IMR-90 (cell line): ENCODE results near the gene ANXA3. TPM values are rescaled to one million over a fixed set of nuclear protein-coding genes. Genes with fewer than 3 reads are reported as not detected.

Experiments
- ATAC-seq: fragments of 200-7000 bp; cut with Tn5 transposase; 2 replicates; pipeline ENCODE4 v1.9.1; 2020; ENCODE audit warnings: low read depth, mild to moderate bottlenecking, moderate library complexity
- BruUV-seq: library from RNA; stranded (reverse); fragments of 400-500 nt; replicated peaks from 2 replicates; lab custom pipeline; 2021; lab: Mats Ljungman, UMichigan
- CTCF ChIA-PET: fragments of 300-600 bp; formaldehyde crosslinking; extraction: SDS; loops from one replicate; lab custom pipeline; 2021; ENCODE audit warnings: antibody characterized with exemption; lab: Yijun Ruan, JAX
- POLR2A ChIA-PET: fragments of 300-600 bp; sonication (Branson Sonifier 250); formaldehyde crosslinking; loops from one replicate; lab custom pipeline; 2022; ENCODE audit warnings: antibody characterized with exemption; ENCODE audit not compliant: unreplicated experiment; lab: Charles Lee
- DNase-seq: peaks from one replicate; pipeline ENCODE4 v3.0.0; 2013
- H2AFZ ChIP-seq: replicated peaks from 2 replicates; pipeline ENCODE3; 2013; ENCODE audit warnings: low read length, mild to moderate bottlenecking; ENCODE audit not compliant: poor library complexity
- H2AK5ac ChIP-seq: 2 replicates; pipeline ENCODE4 v1.6.1; 2013; ENCODE audit warnings: low read depth, low read length, inconsistent platforms
- H2AK9ac ChIP-seq: replicated peaks from 2 replicates; pipeline ENCODE3; 2013; ENCODE audit warnings: mild to moderate bottlenecking, low read depth, low read length, moderate library complexity; ENCODE audit not compliant: poor library complexity
- H2BK120ac ChIP-seq: 2 replicates; pipeline ENCODE4 v1.6.1; 2013; ENCODE audit warnings: low read depth, low read length, inconsistent platforms
- H2BK15ac ChIP-seq: 3 replicates; pipeline ENCODE4 v1.6.1; 2013; ENCODE audit warnings: low read depth, low read length, inconsistent platforms
- H2BK20ac ChIP-seq: 2 replicates; pipeline ENCODE4 v1.6.1; 2013; ENCODE audit warnings: low read depth, mild to moderate bottlenecking, inconsistent platforms, low read length, moderate library complexity
- H2BK5ac ChIP-seq: 2 replicates; pipeline ENCODE4 v1.6.1; 2013; ENCODE audit warnings: mild to moderate bottlenecking, low read depth, low read length, inconsistent platforms; ENCODE audit not compliant: poor library complexity, severe bottlenecking
- H3K14ac ChIP-seq: replicated peaks from 2 replicates; pipeline ENCODE4 v1.6.1; 2013; ENCODE audit warnings: low read depth, low read length, inconsistent platforms
- H3K18ac ChIP-seq: 2 replicates; pipeline ENCODE4 v1.6.1; 2013; ENCODE audit warnings: low read depth, low read length, control low read depth
- H3K23ac ChIP-seq: 2 replicates; pipeline ENCODE4 v1.6.1; 2013; ENCODE audit warnings: low read depth, low read length, inconsistent platforms
- H3K27ac ChIP-seq: 2 replicates; pipeline ENCODE4 v1.5.1; 2013; ENCODE audit warnings: mild to moderate bottlenecking, control low read depth, low read length; ENCODE audit not compliant: insufficient read depth
- H3K27me3 ChIP-seq: 2 replicates; pipeline ENCODE4 v1.6.1; 2013; ENCODE audit warnings: low read length; ENCODE audit not compliant: control insufficient read depth, insufficient read depth
- H3K36me3 ChIP-seq: 2 replicates; pipeline ENCODE4 v1.6.1; 2013; ENCODE audit warnings: low read length, mixed read lengths; ENCODE audit not compliant: control insufficient read depth, insufficient read depth
- H3K4ac ChIP-seq: 2 replicates; pipeline ENCODE4 v1.6.1; 2013; ENCODE audit warnings: low read depth, low read length, inconsistent platforms
- H3K4me1 ChIP-seq: 2 replicates; pipeline ENCODE4 v1.6.1; 2013; ENCODE audit warnings: low read length, mixed read lengths; ENCODE audit not compliant: control insufficient read depth, insufficient read depth
- H3K4me2 ChIP-seq: 2 replicates; pipeline ENCODE4 v1.6.1; 2013; ENCODE audit warnings: low read depth, mild to moderate bottlenecking, control low read depth, low read length, moderate library complexity
- H3K4me3 ChIP-seq: 2 replicates; pipeline ENCODE4 v1.5.1; 2013; ENCODE audit warnings: low read depth, mild to moderate bottlenecking, control low read depth, low read length, moderate library complexity; ENCODE audit not compliant: insufficient read depth
- H3K56ac ChIP-seq: 2 replicates; pipeline ENCODE4 v1.6.1; 2013; ENCODE audit warnings: low read length, inconsistent platforms; ENCODE audit not compliant: insufficient read depth; ENCODE audit errors: extremely low read depth
- H3K79me1 ChIP-seq, 2 experiments: 2 replicates each; pipeline ENCODE4 v1.6.1; 2013; ENCODE audit warnings: low read length in 2 of 2, inconsistent platforms in 1 of 2, low read depth in 1 of 2
- H3K9ac ChIP-seq: 2 replicates; pipeline ENCODE4 v1.6.1; 2013; ENCODE audit warnings: low read depth, low read length, control low read depth
- H3K9me1 ChIP-seq: 2 replicates; pipeline ENCODE4 v1.6.1; 2013; ENCODE audit warnings: low read length, inconsistent platforms; ENCODE audit not compliant: insufficient read depth
- H3K9me3 ChIP-seq: 2 replicates; pipeline ENCODE4 v1.6.1; 2013; ENCODE audit warnings: low read length; ENCODE audit not compliant: control insufficient read depth, insufficient read depth
- H4K20me1 ChIP-seq: 2 replicates; pipeline ENCODE4 v1.6.1; 2013; ENCODE audit warnings: low read length, inconsistent platforms; ENCODE audit not compliant: insufficient read depth
- H4K5ac ChIP-seq: 2 replicates; pipeline ENCODE4 v1.6.1; 2013; ENCODE audit warnings: mild to moderate bottlenecking, low read depth, low read length, control low read depth
- H4K8ac ChIP-seq, 2 experiments: 2 replicates each; pipeline ENCODE4 v1.6.1; 2013; ENCODE audit warnings: low read depth in 2 of 2, low read length in 2 of 2, control low read depth in 1 of 2, inconsistent platforms in 1 of 2
- H4K91ac ChIP-seq: 2 replicates; pipeline ENCODE4 v1.6.1; 2013; ENCODE audit warnings: low read depth, low read length, inconsistent platforms; ENCODE audit not compliant: insufficient read depth
- BHLHE40 ChIP-seq: fragments of 150-350 bp; IDR thresholded peaks from 2 replicates; pipeline ENCODE4 v1.6.1; 2016; ENCODE audit warnings: mild to moderate bottlenecking, low read depth, low read length
- FOS ChIP-seq: fragments of 150-350 bp; IDR thresholded peaks from 2 replicates; pipeline ENCODE4 v1.6.1; 2016; ENCODE audit warnings: low read depth, low read length
- MAFK ChIP-seq: IDR thresholded peaks from 2 replicates; pipeline ENCODE4 v1.6.1; 2012; ENCODE audit warnings: low read depth, low read length, improper control_type of control experiment
- NFE2L2 ChIP-seq: fragments of 150-350 bp; IDR thresholded peaks from 2 replicates; pipeline ENCODE4 v1.6.1; 2016; ENCODE audit warnings: low read depth, mild to moderate bottlenecking, low read length
- RAD21 ChIP-seq: IDR thresholded peaks from 2 replicates; pipeline ENCODE4 v1.6.1; 2012; ENCODE audit warnings: low read length, improper control_type of control experiment
- RFX5 ChIP-seq: IDR thresholded peaks from 2 replicates; pipeline ENCODE4 v1.8.0; 2012; ENCODE audit warnings: low read depth, mild to moderate bottlenecking, low read length, moderate library complexity
- WGBS, 2 experiments: methylation state at CpG; one replicate each; pipeline versions ENCODE4 v1.1.5 to v1.1.7; 2013; ENCODE audit warnings: missing lambda C conversion rate in 2 of 2; ENCODE audit not compliant: insufficient read length in 1 of 2; ENCODE audit errors: extremely low coverage in 2 of 2; 5-methylcytosine and 5-hydroxymethylcytosine counted together
- dilution Hi-C: fragments of 300-500 bp; cut with HindIII; formaldehyde crosslinking; loops from one replicate; pipeline ENCODE4 v1.14.3; 2018; ENCODE audit warnings: low sequenced_read_pairs; ENCODE audit not compliant: unreplicated experiment
- in situ Hi-C: fragments of 300-500 bp; cut with MboI; formaldehyde crosslinking; loops from 3 replicates; pipeline ENCODE4 v1.14.3; 2019; ENCODE audit warnings: low sequenced_read_pairs, inconsistent platforms, mixed read lengths
- intact Hi-C: fragments of 100-400 bp; cut with micrococcal nuclease; formaldehyde crosslinking; loops from 2 replicates; pipeline ENCODE4 v1.10.0; 2022
- polyA plus RNA-seq, 3 experiments: library from polyadenylated mRNA; depleted of rRNA; stranded (reverse); fragments of >200 nt; gene quantifications; 2 replicates each; pipeline ENCODE4 v1.2.3, GENCODE V29; 2012; ENCODE audit warnings: low replicate concordance in 1 of 3
- total RNA-seq: library from RNA; depleted of rRNA; stranded (reverse); fragments of >200 nt; gene quantifications from 2 replicates; pipeline ENCODE4 v1.2.3, GENCODE V29; 2012
- TF ChIP-seq, protein P1 (sequence below): fragments of 150-350 bp; IDR thresholded peaks from 2 replicates; pipeline ENCODE4 v1.6.1; 2017; ENCODE audit warnings: mild to moderate bottlenecking, antibody characterized with exemption, low read length, low read depth

Gene ANXA3
- total and polyA plus RNA-seq, 2 of the 4 experiments (the other 2 are of a cell fraction): 4.2 to 5.0 TPM

DNA sequence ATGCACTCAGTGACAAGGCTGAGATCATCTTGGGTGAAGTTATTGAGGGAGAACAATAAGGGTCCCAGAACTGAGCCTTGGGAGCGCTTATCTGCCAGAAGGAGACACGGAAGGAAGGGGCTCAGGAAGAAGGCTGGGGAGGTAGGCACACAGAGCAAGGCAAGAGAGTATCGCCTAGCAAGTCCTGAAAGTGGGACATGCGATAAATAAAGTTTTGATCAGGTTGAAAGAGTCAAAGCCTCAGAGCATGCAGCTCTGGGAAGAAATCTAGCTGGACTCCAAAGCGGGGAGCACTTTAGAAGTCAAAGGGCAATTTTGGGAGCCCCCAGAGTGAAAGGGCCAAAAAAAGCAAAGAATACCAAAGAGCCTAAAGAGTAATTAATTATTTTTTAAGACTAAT is 17.7 kb upstream of the ANXA3 start:
- Histone ChIP-seq H3K36me3 (no peaks in the 10 kb centered on the region), H4K8ac (no peak overlapping the region; a peak in 1 of 4 replicates), H2BK15ac (no peak overlapping the region), H3K27me3 (no peaks in the 10 kb centered on the region), H2AK9ac (no peak overlapping the region), H2BK120ac (no peak overlapping the region; the same call in 1 of the 2 replicates), H2AK5ac (no peak overlapping the region), H2BK20ac (no peak overlapping the region), H4K91ac (no peak overlapping the region), H3K4me3 (no peak overlapping the region), H3K23ac (no peak overlapping the region), H3K56ac (no peak overlapping the region), H3K79me1 (0 out of 4 replicates have a peak, but pooled peaks cover 0 to 2% of the 10 kb centered on the region in 2 experiments), H4K20me1 (no peaks in the 10 kb centered on the region), H3K4me2 (no peak overlapping the region), H2AFZ (no peak overlapping the region), H3K4me1 (peaks cover 5% of the 10 kb centered on the region), H3K14ac (no peak overlapping the region), H3K27ac (no peak overlapping the region), H3K9me3 (no peaks in the 10 kb centered on the region), H4K5ac (no peak overlapping the region), H3K9ac (no peak overlapping the region), H3K9me1 (peaks cover 2% of the 10 kb centered on the region), H3K4ac (no peak overlapping the region), H3K18ac (no peak overlapping the region), H2BK5ac (no peak overlapping the region)
- dilution Hi-C loops: no loop called here
- TF ChIP-seq MAFK (no peak), FOS (no peak), RFX5 (no peak), BHLHE40 (no peak), RAD21 (no peak), NFE2L2 (no peak)
- TF ChIP-seq, protein P1, sequence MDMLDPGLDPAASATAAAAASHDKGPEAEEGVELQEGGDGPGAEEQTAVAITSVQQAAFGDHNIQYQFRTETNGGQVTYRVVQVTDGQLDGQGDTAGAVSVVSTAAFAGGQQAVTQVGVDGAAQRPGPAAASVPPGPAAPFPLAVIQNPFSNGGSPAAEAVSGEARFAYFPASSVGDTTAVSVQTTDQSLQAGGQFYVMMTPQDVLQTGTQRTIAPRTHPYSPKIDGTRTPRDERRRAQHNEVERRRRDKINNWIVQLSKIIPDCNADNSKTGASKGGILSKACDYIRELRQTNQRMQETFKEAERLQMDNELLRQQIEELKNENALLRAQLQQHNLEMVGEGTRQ: no peak
- ChIA-PET POLR2A (no interaction called here), CTCF (interaction anchor here (1.0 kb wide), 1 partner anchor 25 kb away, joined by 3 read pairs; no protein-coding TSS in a partner anchor)
- no TSS peak for BruUV-seq
- in situ Hi-C loops: no loop called here
- WGBS, 2 experiments: 97% methylated on average over 4 of the region's 5 CpGs; no CpG with 5 or more reads in 1 of the 2 experiments
- ATAC-seq (no peak), DNase-seq (no peak)
- intact Hi-C loops: no loop called here
